Measurements from ENCODE around the gene PGAP1.

The PGAP1 gene

DNA sequence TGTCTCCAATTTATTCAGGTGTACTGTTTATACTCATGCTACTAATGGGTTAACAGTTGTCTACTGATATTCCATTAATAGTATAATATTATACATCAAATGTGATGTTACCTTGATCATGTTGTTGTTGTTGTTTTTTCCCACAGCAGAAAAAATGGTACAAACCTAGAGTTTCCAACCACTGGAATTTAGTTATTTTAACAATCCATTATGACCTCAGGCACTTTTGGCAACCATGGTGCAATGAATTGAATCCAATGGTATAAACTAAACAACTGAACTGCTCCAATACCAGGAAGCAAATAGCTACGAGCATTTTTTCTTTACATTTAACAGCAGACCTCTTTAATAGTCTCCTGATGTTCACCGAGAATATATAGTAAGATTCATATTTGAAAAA is 86.3 kb downstream of the PGAP1 start:
- Histone ChIP-seq H3K36me3 (ENCODE audit: low read length) (peaks cover 9% of the 10 kb centered on the region; the same call in 1 of the 2 replicates), H3K9ac (ENCODE audit: low read length) (no peak overlapping the region)

DNA sequence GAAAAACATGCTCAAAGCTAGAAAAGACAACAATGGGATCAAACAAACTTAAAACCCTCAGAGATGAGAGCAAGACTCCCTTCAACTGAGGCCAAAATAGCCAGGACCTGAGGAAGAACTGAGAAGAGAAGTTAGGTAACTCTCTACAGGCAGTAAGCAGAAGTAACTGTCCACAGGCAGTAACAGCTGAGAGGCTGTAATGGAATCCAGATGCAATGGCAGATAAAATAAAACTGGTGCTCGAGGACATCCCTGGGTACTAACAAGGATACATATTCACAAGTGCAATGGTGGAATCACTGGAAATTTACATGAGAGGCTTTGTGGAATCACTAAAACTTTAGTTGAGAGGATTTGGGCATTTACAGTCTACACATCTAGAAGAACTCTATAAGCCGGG is 86.9 kb downstream of the PGAP1 start:
- Histone ChIP-seq H3K9ac (ENCODE audit: low read length) (no peak overlapping the region), H3K36me3 (ENCODE audit: low read length) (peaks cover 9% of the 10 kb centered on the region; the same call in 1 of the 2 replicates), H3K4me3 (ENCODE audit: insufficient read depth, low read length, poor library complexity, severe bottlenecking) (no peak overlapping the region), H3F3A (ENCODE audit: insufficient read depth) (0 out of 2 replicates have a peak, but pooled peaks cover 3% of the 10 kb centered on the region), H3K4me2 (ENCODE audit: low read depth, low read length, poor library complexity, severe bottlenecking) (no peak overlapping the region), H3K9me3 (ENCODE audit: insufficient read depth, low read length) (no peaks in the 10 kb centered on the region), H4K20me1 (ENCODE audit: low read depth, low read length) (no peaks in the 10 kb centered on the region), H2AFZ (ENCODE audit: low read depth, low read length, severe bottlenecking) (no peak overlapping the region), H3K27me3 (ENCODE audit: low read length) (no peaks in the 10 kb centered on the region), H3K9me2 (replicated peaks; ENCODE audit: insufficient read depth, low read length) (no peaks in the 10 kb centered on the region), H3K27ac (ENCODE audit: low read depth, low read length) (no peak overlapping the region), H3K79me2 (ENCODE audit: insufficient read depth, low read length) (no peaks in the 10 kb centered on the region)
- no peak for TF ChIP-seq EZH2phosphoT487 (conservative IDR thresholded peaks at IDR 0.05; ENCODE audit: low read length)
- TF ChIP-seq, protein P1, sequence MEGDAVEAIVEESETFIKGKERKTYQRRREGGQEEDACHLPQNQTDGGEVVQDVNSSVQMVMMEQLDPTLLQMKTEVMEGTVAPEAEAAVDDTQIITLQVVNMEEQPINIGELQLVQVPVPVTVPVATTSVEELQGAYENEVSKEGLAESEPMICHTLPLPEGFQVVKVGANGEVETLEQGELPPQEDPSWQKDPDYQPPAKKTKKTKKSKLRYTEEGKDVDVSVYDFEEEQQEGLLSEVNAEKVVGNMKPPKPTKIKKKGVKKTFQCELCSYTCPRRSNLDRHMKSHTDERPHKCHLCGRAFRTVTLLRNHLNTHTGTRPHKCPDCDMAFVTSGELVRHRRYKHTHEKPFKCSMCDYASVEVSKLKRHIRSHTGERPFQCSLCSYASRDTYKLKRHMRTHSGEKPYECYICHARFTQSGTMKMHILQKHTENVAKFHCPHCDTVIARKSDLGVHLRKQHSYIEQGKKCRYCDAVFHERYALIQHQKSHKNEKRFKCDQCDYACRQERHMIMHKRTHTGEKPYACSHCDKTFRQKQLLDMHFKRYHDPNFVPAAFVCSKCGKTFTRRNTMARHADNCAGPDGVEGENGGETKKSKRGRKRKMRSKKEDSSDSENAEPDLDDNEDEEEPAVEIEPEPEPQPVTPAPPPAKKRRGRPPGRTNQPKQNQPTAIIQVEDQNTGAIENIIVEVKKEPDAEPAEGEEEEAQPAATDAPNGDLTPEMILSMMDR (IDR thresholded peaks at IDR 0.05; ENCODE audit: insufficient read depth, low read length, poor library complexity, severe bottlenecking): no peak

More for the DNA sequence above, 86.3 kb downstream of the PGAP1 start:
- H3K9me2 ChIP-seq (replicated peaks; ENCODE audit: insufficient read depth, low read length): no peaks in the 10 kb centered on the region
- no peak overlapping the region for H3K4me2 ChIP-seq (ENCODE audit: low read depth, low read length, poor library complexity, severe bottlenecking)
- H3F3A ChIP-seq (ENCODE audit: insufficient read depth): 0 out of 2 replicates have a peak, but pooled peaks cover 5% of the 10 kb centered on the region
- H3K4me3 ChIP-seq (ENCODE audit: insufficient read depth, low read length, poor library complexity, severe bottlenecking): no peak overlapping the region
- TF ChIP-seq, protein P1 (IDR thresholded peaks at IDR 0.05; ENCODE audit: insufficient read depth, low read length, poor library complexity, severe bottlenecking): no peak
- no peak overlapping the region for H3K27ac ChIP-seq (ENCODE audit: low read depth, low read length)
- H4K20me1 ChIP-seq (ENCODE audit: low read depth, low read length): no peaks in the 10 kb centered on the region
- H3K27me3 ChIP-seq (ENCODE audit: low read length): no peaks in the 10 kb centered on the region
- H3K79me2 ChIP-seq (ENCODE audit: insufficient read depth, low read length): no peaks in the 10 kb centered on the region
- H2AFZ ChIP-seq (ENCODE audit: low read depth, low read length, severe bottlenecking): no peak overlapping the region
- H3K9me3 ChIP-seq (ENCODE audit: insufficient read depth, low read length): no peaks in the 10 kb centered on the region

DNA sequence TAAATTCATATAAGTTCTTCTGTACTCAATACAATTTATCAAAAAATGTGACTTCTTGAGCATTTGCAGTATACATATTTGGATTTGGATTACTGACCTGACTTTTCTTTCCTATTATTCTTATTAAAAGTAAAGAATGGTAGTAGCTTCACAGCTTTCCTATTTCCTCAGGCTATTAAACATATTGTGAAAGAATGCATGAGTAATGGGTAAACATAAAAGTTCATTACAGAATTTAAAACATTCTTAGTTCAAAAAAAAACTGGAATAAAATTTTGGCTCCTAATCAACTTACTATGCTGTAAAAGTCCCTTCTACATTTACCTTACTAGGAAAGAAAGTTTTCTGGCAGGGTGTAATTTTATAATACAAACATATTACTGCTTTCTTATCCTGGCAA is 90.1 kb downstream of the PGAP1 start:
- H4K20me1 ChIP-seq (ENCODE audit: low read depth, low read length): no peaks in the 10 kb centered on the region
- H3K9me3 ChIP-seq (ENCODE audit: insufficient read depth, low read length): no peaks in the 10 kb centered on the region
- no peaks in the 10 kb centered on the region for H3F3A ChIP-seq (ENCODE audit: insufficient read depth)
- H3K9ac ChIP-seq (ENCODE audit: low read length): no peak overlapping the region
- H3K36me3 ChIP-seq (ENCODE audit: low read length): no peaks in the 10 kb centered on the region
- H3K27me3 ChIP-seq (ENCODE audit: low read length): no peaks in the 10 kb centered on the region
- no peaks in the 10 kb centered on the region for H3K9me2 ChIP-seq (replicated peaks; ENCODE audit: insufficient read depth, low read length)
- no peak overlapping the region for H3K4me2 ChIP-seq (ENCODE audit: low read depth, low read length, poor library complexity, severe bottlenecking)
- no peak overlapping the region for H3K27ac ChIP-seq (ENCODE audit: low read depth, low read length)
- H3K79me2 ChIP-seq (ENCODE audit: insufficient read depth, low read length): no peaks in the 10 kb centered on the region
- no peak overlapping the region for H3K4me3 ChIP-seq (ENCODE audit: insufficient read depth, low read length, poor library complexity, severe bottlenecking)
- H2AFZ ChIP-seq (ENCODE audit: low read depth, low read length, severe bottlenecking): no peak overlapping the region
- no peak for TF ChIP-seq EZH2phosphoT487 (conservative IDR thresholded peaks at IDR 0.05; ENCODE audit: low read length)
- TF ChIP-seq, protein P1 (IDR thresholded peaks at IDR 0.05; ENCODE audit: insufficient read depth, low read length, poor library complexity, severe bottlenecking): no peak
